Limb (tissue), 2 donors: Measurements from ENCODE around the gene ERMP1.

Source experiments
- DNase-seq, 2 donors: peaks; one replicate each; pipeline ENCODE4 v3.0.0-alpha.2; 2016; ENCODE audit errors: extremely low spot score in 2 of 2

Gene ERMP1

GRCh38 chr9:5853617-5854016, 20.7 kb upstream of the ERMP1 start:
- DNase-seq: no peak

GRCh38 chr9:5852987-5853386, 20.1 kb upstream of the ERMP1 start:
- no peak for DNase-seq

GRCh38 chr9:5851445-5851844, 18.5 kb upstream of the ERMP1 start:
- DNase-seq: no peak

- no peak for DNase-seq
Measured at GRCh38 chr9:5850724-5851122, 17.8 kb upstream of the ERMP1 start.

- no peak for DNase-seq
Measured at GRCh38 chr9:5848372-5848882, 15.5 kb upstream of the ERMP1 start.

DNA sequence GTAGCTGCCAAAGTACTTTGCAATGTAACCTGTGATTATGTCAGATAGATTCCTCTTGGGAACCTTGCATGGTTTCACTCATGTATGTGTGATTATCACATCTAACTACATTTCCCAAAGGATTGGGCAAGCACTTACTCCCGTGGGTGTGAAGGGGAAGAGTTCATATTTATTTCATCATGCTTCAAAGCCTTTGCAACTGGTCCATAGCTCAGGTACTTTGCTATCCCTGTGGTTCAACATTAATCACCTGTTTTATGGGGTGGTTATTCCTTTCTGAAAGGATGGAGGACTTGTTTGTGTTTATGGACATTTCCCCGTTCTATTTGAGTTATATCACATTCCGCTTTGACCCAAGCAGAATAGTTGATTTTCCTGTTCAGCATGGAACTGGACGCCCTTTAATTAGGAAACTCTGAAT, 13.6 kb upstream of the ERMP1 start:
- no peak for DNase-seq

- DNase-seq: no peak
Measured at GRCh38 chr9:5846096-5846495, 13.2 kb upstream of the ERMP1 start.

DNA sequence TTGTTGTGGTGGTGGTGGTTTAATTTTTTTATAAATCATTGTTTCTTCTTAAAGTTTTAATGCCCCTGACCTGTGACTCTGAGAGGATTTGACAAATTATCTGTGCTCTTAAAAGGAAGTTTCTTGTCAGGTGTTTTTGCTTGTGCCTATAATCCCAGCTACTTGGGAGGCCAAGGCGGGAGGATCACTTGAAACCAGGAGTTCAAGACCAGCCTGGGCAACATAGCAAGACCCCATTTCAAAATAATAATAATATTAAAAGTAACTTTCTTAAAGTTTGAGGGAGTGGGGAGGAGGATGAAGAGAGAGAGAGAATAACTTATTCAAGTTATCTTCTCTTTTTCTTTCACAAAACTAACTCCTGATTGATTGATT, 12.2 kb upstream of the ERMP1 start:
- DNase-seq: no peak

DNA sequence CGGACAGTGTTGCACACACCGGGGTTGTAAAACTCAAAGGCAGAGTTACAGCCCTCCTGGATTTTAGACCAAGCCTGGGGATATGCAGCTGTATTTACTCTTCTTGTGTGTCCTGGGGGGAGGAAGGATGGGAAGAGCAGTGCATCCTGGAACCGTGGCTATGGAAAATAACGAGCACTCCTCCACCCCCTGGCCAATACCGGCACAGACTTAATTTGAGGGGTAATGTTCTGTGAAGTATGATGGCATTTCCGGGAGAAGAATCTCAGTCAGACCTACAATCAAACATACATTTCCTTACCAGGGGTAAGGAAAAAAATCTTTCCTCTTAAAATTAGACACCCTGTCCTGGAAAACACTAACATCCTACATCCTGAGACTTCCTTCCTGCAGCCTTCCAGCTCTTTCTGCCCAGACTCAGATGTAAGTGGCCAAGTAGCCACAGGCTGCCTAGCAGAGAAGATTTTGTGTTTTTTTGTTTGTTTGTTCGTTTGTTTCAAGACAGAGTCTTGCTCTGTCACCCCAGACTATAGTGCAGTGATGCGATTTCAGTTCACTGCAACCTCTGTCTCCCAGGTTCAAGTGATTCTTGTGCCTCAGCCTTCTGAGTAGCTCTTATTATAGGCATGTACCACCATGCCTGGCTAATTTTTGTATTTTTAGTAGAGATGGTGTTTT, 11.0 kb upstream of the ERMP1 start:
- DNase-seq: peak; percentile 20 to 40

DNA sequence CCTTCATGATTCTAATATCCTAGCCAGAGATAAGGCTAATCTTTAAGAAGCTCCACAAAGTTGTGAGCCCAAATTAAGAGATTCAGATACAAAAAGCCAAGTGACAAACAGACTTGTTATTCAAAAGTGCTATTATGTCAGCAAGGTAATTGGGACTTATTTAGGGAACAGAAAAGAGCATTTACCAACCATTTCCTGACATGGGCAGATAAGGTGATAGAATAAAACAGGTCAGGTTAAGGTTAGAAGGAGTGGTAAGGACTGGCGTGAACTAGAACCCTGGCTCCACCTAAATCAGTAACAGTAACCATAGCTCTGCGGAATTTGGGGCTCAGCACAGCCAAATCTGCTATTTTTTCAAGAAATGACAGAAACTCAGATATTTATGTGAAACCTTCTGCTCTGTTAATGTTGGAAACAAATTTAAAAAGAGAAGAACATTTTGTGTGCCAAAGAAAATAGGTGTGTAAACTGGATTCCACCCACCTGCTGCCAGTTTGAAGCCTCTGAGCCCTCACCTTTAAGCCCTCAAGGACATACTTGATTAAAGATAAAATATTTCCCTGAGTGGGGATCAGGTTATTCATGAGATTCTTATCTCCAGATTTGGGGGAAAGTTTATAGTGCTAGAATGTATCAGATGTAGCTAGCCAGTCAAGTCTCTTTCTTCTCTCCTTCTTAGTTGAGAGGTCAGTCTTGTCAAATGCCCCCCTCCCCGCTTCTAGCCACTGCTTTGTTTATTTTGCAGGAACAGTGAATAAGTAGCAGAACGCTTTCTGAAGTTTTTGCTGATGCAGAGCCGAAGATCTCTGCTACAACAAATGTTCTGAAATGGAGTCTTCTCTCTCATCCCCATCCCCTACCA, 10.2 kb upstream of the ERMP1 start:
- no peak for DNase-seq

GRCh38 chr9:5841771-5842573, 9.1 kb upstream of the ERMP1 start:
- DNase-seq: no peak

- DNase-seq: no peak
Measured at GRCh38 chr9:5840788-5841187, 7.9 kb upstream of the ERMP1 start.

DNA sequence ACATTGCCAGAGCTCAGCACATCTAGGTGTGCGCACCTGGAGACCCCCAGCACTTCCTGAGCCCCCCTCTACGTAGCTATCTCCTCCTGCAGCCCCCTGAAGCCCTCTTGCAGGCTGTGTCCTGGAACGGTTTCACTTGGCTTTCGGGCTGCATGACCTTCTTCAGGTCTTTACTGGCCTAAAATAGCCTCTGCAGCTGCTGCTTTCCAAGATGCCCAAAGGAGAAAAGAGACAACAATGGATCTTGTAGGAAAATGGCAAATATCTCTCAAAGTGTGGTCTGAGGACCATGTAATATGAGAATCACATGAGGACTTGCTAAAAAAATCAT, 6.6 kb upstream of the ERMP1 start:
- DNase-seq: no peak

GRCh38 chr9:5838884-5839571, 6.1 kb upstream of the ERMP1 start:
- DNase-seq: no peak

DNA sequence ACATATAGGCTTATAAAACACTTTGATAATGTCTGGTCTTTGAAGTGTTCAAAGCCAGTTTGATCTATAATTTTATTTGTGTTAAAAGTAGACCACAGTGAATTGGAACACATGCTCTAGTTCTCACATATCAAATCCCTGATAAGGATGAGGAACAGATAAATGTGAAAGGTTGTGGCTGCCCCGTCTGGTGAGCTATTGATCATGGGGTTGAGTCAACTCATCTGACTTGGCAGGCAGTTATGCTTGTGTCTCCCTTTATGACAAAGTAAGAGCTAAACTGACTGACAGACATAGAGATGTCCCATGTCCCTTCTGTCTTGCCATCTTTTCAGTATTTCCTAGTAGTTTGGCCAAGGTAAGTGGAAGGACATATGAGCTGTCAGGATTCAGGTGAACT, 2.9 kb upstream of the ERMP1 start:
- no peak for DNase-seq

- DNase-seq: no peak
Measured at GRCh38 chr9:5834214-5834613, 1.3 kb upstream of the ERMP1 start.

- no peak for DNase-seq
Measured at GRCh38 chr9:5832071-5832537, 813 bp downstream of the ERMP1 start.

GRCh38 chr9:5825895-5826622, 6.9 kb downstream of the ERMP1 start:
- DNase-seq: no peak

DNA sequence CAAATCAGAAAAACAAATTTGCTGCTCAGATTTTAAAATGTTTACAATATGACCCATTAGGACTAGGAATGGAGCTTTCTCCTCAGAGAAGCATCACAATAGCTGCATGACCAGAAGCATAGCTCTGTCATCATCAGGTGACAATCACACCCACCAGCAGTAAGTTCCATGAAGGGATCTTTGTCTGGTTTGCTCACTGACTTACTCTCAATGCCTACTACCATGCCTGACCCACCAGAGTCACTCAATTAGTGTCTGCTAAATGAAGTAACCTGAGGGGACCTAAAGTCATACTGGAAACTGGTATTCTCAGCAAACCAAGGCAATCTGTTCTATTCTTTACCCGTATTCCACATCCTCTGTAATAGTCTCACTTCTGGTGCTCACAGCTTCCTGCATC, 7.7 kb downstream of the ERMP1 start:
- DNase-seq: no peak

- DNase-seq: no peak
Measured at GRCh38 chr9:5820425-5820824, 12.5 kb downstream of the ERMP1 start.

DNA sequence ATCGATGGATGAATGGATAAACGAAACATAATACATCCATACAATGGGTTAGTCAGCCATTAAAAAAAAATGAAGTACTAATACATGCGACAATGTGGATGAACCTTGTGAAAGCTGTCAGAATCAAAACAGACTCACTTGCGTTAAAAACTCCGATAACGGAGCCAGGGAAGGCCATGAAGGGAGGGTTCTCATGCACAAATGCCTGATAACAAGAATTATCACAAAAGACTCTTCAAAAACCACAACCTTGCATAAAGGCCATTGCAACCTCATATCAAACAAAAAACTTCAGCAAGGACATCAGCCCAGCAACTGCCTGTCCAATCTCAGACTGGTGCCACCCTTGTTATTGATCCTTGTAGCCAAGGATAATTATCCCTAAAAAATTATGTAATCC, 13.7 kb downstream of the ERMP1 start:
- DNase-seq: no peak
